Keratinocyte (primary cell): ENCODE data around the gene TMEM131. TPM values are rescaled to one million over a fixed set of nuclear protein-coding genes. Genes with fewer than 3 reads are reported as not detected.

Experiments used
- DNase-seq: peaks from one replicate; pipeline ENCODE4 v3.0.0-alpha.2; 2011; ENCODE audit warnings: low read depth, missing footprints, low spot score
- FAIRE-seq: peaks from 2 replicates; lab custom pipeline; 2011; peaks lifted over from hg19 to GRCh38; lab: Jason Lieb, UNC
- H2AFZ ChIP-seq: 2 replicates; pipeline ENCODE4 v1.6.0; 2012; ENCODE audit warnings: low read length, control low read depth, inconsistent platforms; ENCODE audit not compliant: control insufficient read depth
- H3K27ac ChIP-seq: 2 replicates; pipeline ENCODE4 v1.5.1; 2011; ENCODE audit warnings: low read length; ENCODE audit not compliant: control insufficient read depth, insufficient read depth
- H3K27me3 ChIP-seq: 3 replicates; pipeline ENCODE4 v1.6.0; 2011; ENCODE audit warnings: low read length; ENCODE audit not compliant: control insufficient read depth, insufficient read depth; ENCODE audit errors: extremely low read depth
- H3K36me3 ChIP-seq, 2 experiments: 2 replicates in 1 of 2; 3 replicates in 1 of 2; pipeline ENCODE4 v1.5.1; 2011; ENCODE audit warnings: low read length in 2 of 2, mild to moderate bottlenecking in 1 of 2; ENCODE audit not compliant: control insufficient read depth in 2 of 2, insufficient read depth in 2 of 2; ENCODE audit errors: extremely low read depth in 1 of 2
- H3K4me1 ChIP-seq: 3 replicates; pipeline ENCODE4 v1.5.1; 2011; ENCODE audit warnings: low read length; ENCODE audit not compliant: control insufficient read depth, insufficient read depth; ENCODE audit errors: extremely low read depth
- H3K4me2 ChIP-seq: 3 replicates; pipeline ENCODE4 v1.6.0; 2011; ENCODE audit warnings: low read depth, low read length; ENCODE audit not compliant: control insufficient read depth, insufficient read depth; ENCODE audit errors: extremely low read depth
- H3K4me3 ChIP-seq, 3 experiments: fragments of 200-600 bp in 1 of 3; sonication (generic) in 1 of 3; 2 replicates in 2 of 3; 3 replicates in 1 of 3; pipeline ENCODE4 v1.5.1; 2011 to 2016; ENCODE audit warnings: low read length in 3 of 3, mild to moderate bottlenecking in 3 of 3, control low read depth in 2 of 3, inconsistent platforms in 1 of 3, low read depth in 1 of 3, mixed read lengths in 1 of 3, mixed run types in 1 of 3, moderate library complexity in 1 of 3; ENCODE audit not compliant: control insufficient read depth in 2 of 3, insufficient read depth in 2 of 3; ENCODE audit errors: extremely low read depth in 1 of 3
- H3K79me2 ChIP-seq: 2 replicates; pipeline ENCODE4 v1.6.0; 2012; ENCODE audit warnings: low read length; ENCODE audit not compliant: control insufficient read depth, insufficient read depth
- H3K9ac ChIP-seq: 3 replicates; pipeline ENCODE4 v1.6.0; 2011; ENCODE audit warnings: low read length; ENCODE audit not compliant: control insufficient read depth, insufficient read depth; ENCODE audit errors: extremely low read depth
- H3K9me1 ChIP-seq: 3 replicates; pipeline ENCODE4 v1.6.0; 2011; ENCODE audit warnings: low read length; ENCODE audit not compliant: control insufficient read depth, insufficient read depth; ENCODE audit errors: extremely low read depth
- H3K9me3 ChIP-seq: 2 replicates; pipeline ENCODE4 v1.5.1; 2012; ENCODE audit warnings: low read depth, low read length; ENCODE audit not compliant: control insufficient read depth
- H4K20me1 ChIP-seq: 3 replicates; pipeline ENCODE4 v1.6.0; 2011; ENCODE audit warnings: low read length; ENCODE audit not compliant: control insufficient read depth, insufficient read depth; ENCODE audit errors: extremely low read depth
- CTCF ChIP-seq, 3 experiments: IDR thresholded peaks in 1 of 3; conservative IDR thresholded peaks in 1 of 3; optimal IDR thresholded peaks in 1 of 3; 2 replicates in 2 of 3; 3 replicates in 1 of 3; pipeline versions ENCODE3 to v1.5.1; 2011; ENCODE audit warnings: low read length in 3 of 3, mild to moderate bottlenecking in 3 of 3, moderate library complexity in 2 of 3, control low read depth in 1 of 3, inconsistent platforms in 1 of 3; ENCODE audit not compliant: insufficient read depth in 2 of 3; ENCODE audit errors: extremely low read depth in 1 of 3
- EZH2 ChIP-seq: IDR thresholded peaks from one replicate; pipeline ENCODE4 v1.6.1; 2012; ENCODE audit warnings: inconsistent platforms, mild to moderate bottlenecking, low read length, moderate library complexity
- dilution Hi-C: fragments of 300-500 bp; cut with MboI; formaldehyde crosslinking; loops from one replicate; pipeline ENCODE4 v1.7.0; 2020; ENCODE audit warnings: low sequenced_read_pairs; ENCODE audit not compliant: extremely low pct_ligation_motif_present
- polyA plus RNA-seq, 5 experiments: library from polyadenylated mRNA; depleted of rRNA in 3 of 5; stranded (reverse) in 3 of 5; stranded (forward) in 1 of 5; unstranded in 1 of 5; fragments of >200 nt; gene quantifications; 1 replicate in 1 of 5; 2 replicates in 3 of 5; 3 replicates in 1 of 5; pipeline versions ENCODE4 v1.2.1 to v1.2.3, GENCODE V29; 2011 to 2012; ENCODE audit warnings: missing spikeins in 2 of 5, low read depth in 1 of 5, low replicate concordance in 1 of 5

TMEM131 gene
- polyA plus RNA-seq, 1 donor (not counting 4 experiments of a cell fraction or from before 2014, with no cell fraction given), result 25.5 TPM

- Histone ChIP-seq H4K20me1 (peaks cover 2% of the 10 kb centered on the region), H3K4me2 (peak overlapping the region; percentile 90), H2AFZ (no peak overlapping the region), H3K79me2 (peaks cover 58% of the 10 kb centered on the region), H3K4me1 (peaks cover 35% of the 10 kb centered on the region), H3K27me3 (no peaks in the 10 kb centered on the region), H3K9ac (peak overlapping the region; percentile 90), H3K9me1 (no peaks in the 10 kb centered on the region), H3K27ac (peak overlapping the region; percentile 91), H3K9me3 (no peaks in the 10 kb centered on the region), H3K4me3 (peak overlapping the region; percentile 53 to 95 (median 90)), H3K36me3 (no peaks in the 10 kb centered on the region)
- DNase-seq, result no peak
- no peak for TF ChIP-seq CTCF (optimal IDR thresholded peaks at IDR 0.05 in 1 of 3, IDR thresholded peaks at IDR 0.05 in 1 of 3, conservative IDR thresholded peaks at IDR 0.05 in 1 of 3; ENCODE audit: extremely low read depth in 1 of 3, insufficient read depth in 2 of 3, low read length in 3 of 3)
- TF ChIP-seq EZH2, result no peak
- dilution Hi-C loops, result no loop called here
- no peak for FAIRE-seq
Measured at GRCh38 chr2:97993926-97994325, 1.8 kb downstream of the TMEM131 start.

- Histone ChIP-seq H3K27me3 (no peaks in the 10 kb centered on the region), H3K4me2 (peak overlapping the region; percentile 90), H3K9me3 (no peaks in the 10 kb centered on the region), H3K27ac (peak overlapping the region; percentile 91), H3K4me3 (peak overlapping the region; percentile 53 to 95 (median 90)), H3K4me1 (peaks cover 33% of the 10 kb centered on the region), H2AFZ (no peak overlapping the region), H4K20me1 (peaks cover 2% of the 10 kb centered on the region), H3K36me3 (no peaks in the 10 kb centered on the region), H3K79me2 (peaks cover 65% of the 10 kb centered on the region), H3K9ac (peak overlapping the region; percentile 90), H3K9me1 (no peaks in the 10 kb centered on the region)
- dilution Hi-C loops, result no loop called here
- TF ChIP-seq CTCF (optimal IDR thresholded peaks at IDR 0.05 in 1 of 3, IDR thresholded peaks at IDR 0.05 in 1 of 3, conservative IDR thresholded peaks at IDR 0.05 in 1 of 3; ENCODE audit: extremely low read depth in 1 of 3, insufficient read depth in 2 of 3, low read length in 3 of 3) (no peak), EZH2 (no peak)
- FAIRE-seq, result peak; percentile 81
- DNase-seq, result no peak
Measured at GRCh38 chr2:97992836-97993825, 2.6 kb downstream of the TMEM131 start.
